CD14-positive monocyte (primary cell): ENCODE data around the gene PLXNB3. TPM values are rescaled to one million over a fixed set of nuclear protein-coding genes. Genes with fewer than 3 reads are reported as not detected.

Experiments used
- DNase-seq, 3 donors: peaks; one replicate each; pipeline ENCODE4 v3.0.0-alpha.2; 2011 to 2022
- H2AFZ ChIP-seq: 2 replicates; pipeline ENCODE4 v1.6.0; 2012; ENCODE audit warnings: mild to moderate bottlenecking, low read depth, low read length, inconsistent platforms; ENCODE audit not compliant: insufficient read depth, poor library complexity, severe bottlenecking
- H3K27ac ChIP-seq, 2 donors: 1 replicate in 1 of 2; 2 replicates in 1 of 2; pipeline ENCODE4 v1.5.1; 2012 to 2013; ENCODE audit warnings: low read length in 2 of 2, control low read depth in 1 of 2, inconsistent platforms in 1 of 2, low read depth in 1 of 2, mild to moderate bottlenecking in 1 of 2
- H3K27me3 ChIP-seq, 2 donors: one replicate each; pipeline versions ENCODE4 v1.6.0 to v1.6.1; 2011 to 2013; ENCODE audit warnings: low read length in 2 of 2; ENCODE audit not compliant: control insufficient read depth in 2 of 2, insufficient read depth in 2 of 2
- H3K36me3 ChIP-seq, 2 donors: replicated peaks in 1 of 2; 1 replicate in 1 of 2; 2 replicates in 1 of 2; pipeline versions ENCODE4 v1.5.1 to v1.6.1; 2012 to 2013; ENCODE audit warnings: low read length in 2 of 2, control low read depth in 1 of 2, inconsistent platforms in 1 of 2, mild to moderate bottlenecking in 1 of 2; ENCODE audit not compliant: insufficient read depth in 2 of 2, control insufficient read depth in 1 of 2
- H3K4me1 ChIP-seq, 2 donors: 1 replicate in 1 of 2; 2 replicates in 1 of 2; pipeline versions ENCODE4 v1.5.1 to v1.6.1; 2012 to 2013; ENCODE audit warnings: low read length in 2 of 2, control low read depth in 1 of 2, inconsistent platforms in 1 of 2, mild to moderate bottlenecking in 1 of 2, moderate library complexity in 1 of 2; ENCODE audit not compliant: insufficient read depth in 2 of 2, control insufficient read depth in 1 of 2
- H3K4me2 ChIP-seq: replicated peaks from 2 replicates; pipeline ENCODE3; 2012; ENCODE audit warnings: low read length, moderate library complexity, mild to moderate bottlenecking; ENCODE audit not compliant: poor library complexity, severe bottlenecking; ENCODE audit errors: extremely low read depth
- H3K4me3 ChIP-seq, 3 experiments: fragments of 200-600 bp in 1 of 3; sonication (generic) in 1 of 3; replicated peaks in 1 of 3; 1 replicate in 2 of 3; 2 replicates in 1 of 3; pipeline ENCODE4 v1.5.1; 2011 to 2013; ENCODE audit warnings: low read length in 3 of 3, mild to moderate bottlenecking in 3 of 3, control low read depth in 2 of 3, low read depth in 2 of 3, inconsistent platforms in 1 of 3, moderate library complexity in 1 of 3
- H3K79me2 ChIP-seq: 2 replicates; pipeline ENCODE4 v1.6.0; 2012; ENCODE audit warnings: mild to moderate bottlenecking, control low read depth, inconsistent platforms, low read length, moderate library complexity; ENCODE audit not compliant: insufficient read depth
- H3K9ac ChIP-seq: 2 replicates; pipeline ENCODE4 v1.6.0; 2017; ENCODE audit warnings: low read length, mild to moderate bottlenecking; ENCODE audit not compliant: insufficient read depth, poor library complexity, severe bottlenecking
- H3K9me3 ChIP-seq, 2 donors: replicated peaks in 1 of 2; 1 replicate in 1 of 2; 2 replicates in 1 of 2; pipeline versions ENCODE4 v1.5.1 to v1.6.1; 2012 to 2013; ENCODE audit warnings: low read length in 2 of 2, control low read depth in 1 of 2; ENCODE audit not compliant: control insufficient read depth in 1 of 2, insufficient read depth in 1 of 2
- H4K20me1 ChIP-seq: 2 replicates; pipeline ENCODE4 v1.6.0; 2012; ENCODE audit warnings: mild to moderate bottlenecking, low read length, control low read depth, moderate library complexity; ENCODE audit not compliant: insufficient read depth
- H3K27ac Mint-ChIP-seq, 7 donors: one replicate each; pipeline ENCODE4 v1.8.0; 2020; ENCODE audit warnings: mild to moderate bottlenecking in 7 of 7, mixed read lengths in 7 of 7, moderate library complexity in 6 of 7, inconsistent platforms in 2 of 7
- H3K27me3 Mint-ChIP-seq, 3 donors: one replicate each; pipeline ENCODE4 v1.8.0; 2021 to 2022; ENCODE audit warnings: low read depth in 3 of 3, mild to moderate bottlenecking in 3 of 3, mixed read lengths in 3 of 3, moderate library complexity in 3 of 3, inconsistent platforms in 1 of 3
- H3K36me3 Mint-ChIP-seq, 2 donors: one replicate each; pipeline ENCODE4 v1.8.0; 2020; ENCODE audit warnings: mixed read lengths in 2 of 2, inconsistent platforms in 1 of 2, mild to moderate bottlenecking in 1 of 2
- H3K4me1 Mint-ChIP-seq: one replicate; pipeline ENCODE4 v1.8.0; 2020; ENCODE audit warnings: mild to moderate bottlenecking, mixed read lengths
- H3K4me3 Mint-ChIP-seq, 2 donors: one replicate each; pipeline ENCODE4 v1.8.0; 2020; ENCODE audit warnings: mild to moderate bottlenecking in 2 of 2, mixed read lengths in 2 of 2, moderate library complexity in 1 of 2
- H3K9me3 Mint-ChIP-seq, 7 donors: one replicate each; pipeline ENCODE4 v1.8.0; 2020 to 2022; ENCODE audit warnings: mixed read lengths in 7 of 7, mild to moderate bottlenecking in 6 of 7, moderate library complexity in 6 of 7, inconsistent platforms in 2 of 7
- CTCF ChIP-seq: fragments of 200-600 bp; IDR thresholded peaks from one replicate; pipeline ENCODE4 v1.8.0; 2022; ENCODE audit warnings: antibody characterized with exemption, mild to moderate bottlenecking
- WGBS: methylation state at CpG from one replicate; pipeline ENCODE4 v1.1.5; 2013; ENCODE audit warnings: missing lambda C conversion rate; ENCODE audit not compliant: insufficient coverage; 5-methylcytosine and 5-hydroxymethylcytosine counted together
- intact Hi-C, 2 donors: fragments of 100-400 bp; cut with micrococcal nuclease; formaldehyde crosslinking; loops; one replicate each; pipeline versions ENCODE4 v1.15.0 to v1.15.1; 2023
- polyA plus RNA-seq, 3 donors: library from polyadenylated mRNA; depleted of rRNA in 1 of 3; unstranded in 2 of 3; stranded (reverse) in 1 of 3; fragments of 300-500 nt in 2 of 3; fragments of >200 nt in 1 of 3; fragmentation: Illumina TruSeq in 2 of 3; gene quantifications; 1 replicate in 2 of 3; 2 replicates in 1 of 3; pipeline ENCODE4 v1.2.3, GENCODE V29; 2012 to 2021

Gene PLXNB3
- polyA plus RNA-seq, 3 donors, result not detected

- H3K79me2 ChIP-seq, result peaks cover 17% of the 10 kb centered on the region
- H3K27ac ChIP-seq, result no peak overlapping the region
- H3K9me3 ChIP-seq, result peaks cover 0 to 3% of the 10 kb centered on the region in 2 donors
- H3K4me2 ChIP-seq, result no peak overlapping the region
- no peak for TF ChIP-seq CTCF
- H4K20me1 ChIP-seq, result no peaks in the 10 kb centered on the region
- Mint-ChIP-seq H3K36me3 (peaks cover 17 to 35% of the 10 kb centered on the region in 2 donors), H3K27ac (no peak overlapping the region), H3K4me1 (peaks cover 15% of the 10 kb centered on the region), H3K9me3 (peaks cover 0 to 50% (median 21%) of the 10 kb centered on the region in 7 donors), H3K4me3 (no peak overlapping the region), H3K27me3 (peaks cover 6 to 19% (median 17%) of the 10 kb centered on the region in 3 donors)
- H2AFZ ChIP-seq, result no peak overlapping the region
- H3K27me3 ChIP-seq, result no peaks in the 10 kb centered on the region
- DNase-seq, result no peak
- peaks cover 24 to 27% of the 10 kb centered on the region in 2 donors for H3K36me3 ChIP-seq
- H3K4me1 ChIP-seq, result peaks cover 9 to 17% of the 10 kb centered on the region in 2 donors
- intact Hi-C loops, result loop anchor here (10.0 kb wide), 2 partner anchors 125 to 845 kb away; partner anchors contain the start of gene ARHGAP4 (in 1 of the 2)
- WGBS, result 100% methylated on average over 2 of the region's 5 CpGs
- H3K4me3 ChIP-seq, result no peak overlapping the region
- H3K9ac ChIP-seq, result no peak overlapping the region
Measured at GRCh38 chrX:153799326-153799725, 35.3 kb downstream of the PLXNB3 start.

- H3K9me3 Mint-ChIP-seq, result peaks cover 0 to 48% (median 16%) of the 10 kb centered on the region in 7 donors
- no peak overlapping the region for H3K27ac Mint-ChIP-seq
- peaks cover 6 to 19% (median 17%) of the 10 kb centered on the region in 3 donors for H3K27me3 Mint-ChIP-seq
- peaks cover 24 to 27% of the 10 kb centered on the region in 2 donors for H3K36me3 ChIP-seq
- no peak for TF ChIP-seq CTCF
- intact Hi-C loops, result no loop called here
- WGBS, result 64% methylated on average over 3 of the region's 16 CpGs
- H3K36me3 Mint-ChIP-seq, result peaks cover 17 to 35% of the 10 kb centered on the region in 2 donors
- H3K9me3 ChIP-seq, result no peaks in the 10 kb centered on the region
- H3K27me3 ChIP-seq, result no peaks in the 10 kb centered on the region
- no peak overlapping the region for H3K9ac ChIP-seq
- H2AFZ ChIP-seq, result no peak overlapping the region
- H3K79me2 ChIP-seq, result peaks cover 10% of the 10 kb centered on the region
- no peak overlapping the region for H3K4me3 Mint-ChIP-seq
- no peak overlapping the region for H3K4me3 ChIP-seq
- H3K27ac ChIP-seq, result no peak overlapping the region
- no peak overlapping the region for H3K4me2 ChIP-seq
- peaks cover 5 to 10% of the 10 kb centered on the region in 2 donors for H3K4me1 ChIP-seq
- peaks cover 11% of the 10 kb centered on the region for H3K4me1 Mint-ChIP-seq
- DNase-seq, result no peak
- H4K20me1 ChIP-seq, result no peaks in the 10 kb centered on the region
Measured at GRCh38 chrX:153800177-153800722, 36.2 kb downstream of the PLXNB3 start.
